ENCODE measurements around the gene PLEKHB2. TPM values are rescaled to one million over a fixed set of nuclear protein-coding genes. Genes with fewer than 3 reads are reported as not detected.

Gene PLEKHB2
- total and polyA plus RNA-seq, 2 donors (not counting 1 experiment from before 2014, with no cell fraction given), result 16.3 to 39.5 TPM

DNA sequence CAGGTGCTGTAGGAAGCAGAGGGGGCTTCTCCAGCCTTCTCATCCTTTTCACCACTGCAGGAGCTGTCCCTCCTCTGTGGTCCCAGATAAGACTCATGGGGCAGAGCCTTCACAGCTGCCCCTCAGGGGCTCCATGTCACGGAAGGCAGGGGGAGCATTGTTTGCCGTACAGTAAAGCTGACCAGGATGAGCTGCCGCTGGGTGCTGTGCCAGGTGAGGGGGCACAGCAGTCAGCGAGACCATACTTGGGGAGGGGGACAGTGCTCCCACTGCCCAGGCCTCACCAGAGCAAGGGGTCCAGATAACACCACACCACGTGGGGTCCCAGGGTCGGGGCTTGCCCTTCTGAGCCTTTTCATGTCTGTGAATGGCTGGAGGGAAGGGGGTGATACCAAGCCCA is 46.3 kb downstream of the PLEKHB2 start:
- ATAC-seq (ENCODE audit: low read depth) (no peak), DNase-seq (no peak)
- no peaks in the 10 kb centered on the region for H3K27me3 ChIP-seq (replicated peaks in 1 of 4; ENCODE audit: control extremely low read depth in 1 of 4, control insufficient read depth in 3 of 4, insufficient read depth in 4 of 4, low read length in 3 of 4)
- no peaks in the 10 kb centered on the region for H4K20me1 ChIP-seq (ENCODE audit: control insufficient read depth, insufficient read depth, low read length, poor library complexity, severe bottlenecking)
- CTCF ChIA-PET, result interaction anchor here (0.8 kb wide), 1 partner anchor 521 kb away, joined by 3 read pairs; no protein-coding TSS in a partner anchor
- no peak overlapping the region for H3K27ac ChIP-seq (ENCODE audit: low read length in 2 of 2)
- peaks cover 4 to 10% of the 10 kb centered on the region in 2 donors for H3K4me1 ChIP-seq (ENCODE audit: control insufficient read depth in 2 of 2, insufficient read depth in 2 of 2, low read length in 2 of 2)
- no peak overlapping the region for H3K4me2 ChIP-seq (replicated peaks; ENCODE audit: low read depth, low read length, poor library complexity, severe bottlenecking)
- no peaks in the 10 kb centered on the region for H3K9me3 ChIP-seq (ENCODE audit: control extremely low read depth in 1 of 3, control insufficient read depth in 2 of 3, insufficient read depth in 1 of 3, low read length in 2 of 3)
- peaks cover 0 to 34% of the 10 kb centered on the region in 2 experiments for H3K36me3 ChIP-seq (replicated peaks in 1 of 2; ENCODE audit: control extremely low read depth in 1 of 2, control insufficient read depth in 1 of 2, extremely low read depth in 1 of 2, insufficient read depth in 2 of 2, low read length in 1 of 2)
- H3K9ac ChIP-seq (ENCODE audit: low read length), result no peak overlapping the region
- no peak overlapping the region for H2AFZ ChIP-seq (ENCODE audit: insufficient read depth, low read depth, low read length, poor library complexity, severe bottlenecking)
- intact Hi-C loops (cut with micrococcal nuclease), result loop anchor here (10.0 kb wide), 1 partner anchor 993 kb away; no protein-coding TSS in a partner anchor
- no peak overlapping the region for H3K27ac Mint-ChIP-seq
- TF ChIP-seq CTCF (IDR thresholded peaks at IDR 0.05) (no peak), EZH2 (IDR thresholded peaks at IDR 0.05; ENCODE audit: borderline replicate concordance, insufficient read depth, low read depth, low read length, poor library complexity, severe bottlenecking) (no peak)
- WGBS (ENCODE audit: insufficient coverage), result 100% methylated on average over 5 of the region's 6 CpGs
- H3K4me3 ChIP-seq (ENCODE audit: control extremely low read depth in 1 of 5, extremely low read depth in 1 of 5, insufficient read depth in 1 of 5, low read depth in 2 of 5, low read length in 4 of 5), result no peak overlapping the region
- H3K4me3 Mint-ChIP-seq, result no peak overlapping the region
- POLR2A ChIA-PET, result no interaction called here
- H3K79me2 ChIP-seq (ENCODE audit: control insufficient read depth, insufficient read depth, low read length), result no peaks in the 10 kb centered on the region
- H3K4me1 Mint-ChIP-seq, result peaks cover 13% of the 10 kb centered on the region
- H3K27me3 Mint-ChIP-seq, result no peaks in the 10 kb centered on the region
- H3K9me3 Mint-ChIP-seq (ENCODE audit: insufficient read depth), result no peaks in the 10 kb centered on the region

- WGBS (ENCODE audit: insufficient coverage), result 54% methylated on average over 6 of the region's 7 CpGs
- TF ChIP-seq CTCF (IDR thresholded peaks at IDR 0.05), result no peak
- TF ChIP-seq EZH2 (IDR thresholded peaks at IDR 0.05; ENCODE audit: borderline replicate concordance, insufficient read depth, low read depth, low read length, poor library complexity, severe bottlenecking), result no peak
- H3K27me3 ChIP-seq (replicated peaks in 1 of 4; ENCODE audit: control extremely low read depth in 1 of 4, control insufficient read depth in 3 of 4, insufficient read depth in 4 of 4, low read length in 3 of 4), result no peaks in the 10 kb centered on the region
- H3K4me1 Mint-ChIP-seq, result peaks cover 19% of the 10 kb centered on the region
- H3K36me3 ChIP-seq (replicated peaks in 1 of 2; ENCODE audit: control extremely low read depth in 1 of 2, control insufficient read depth in 1 of 2, extremely low read depth in 1 of 2, insufficient read depth in 2 of 2, low read length in 1 of 2), result peaks cover 0 to 27% of the 10 kb centered on the region in 2 experiments
- H2AFZ ChIP-seq (ENCODE audit: insufficient read depth, low read depth, low read length, poor library complexity, severe bottlenecking), result no peak overlapping the region
- H3K4me3 ChIP-seq (ENCODE audit: control extremely low read depth in 1 of 5, extremely low read depth in 1 of 5, insufficient read depth in 1 of 5, low read depth in 2 of 5, low read length in 4 of 5), result no peak overlapping the region
- ATAC-seq (ENCODE audit: low read depth), result no peak
- DNase-seq, result no peak
- no peaks in the 10 kb centered on the region for H3K9me3 ChIP-seq (ENCODE audit: control extremely low read depth in 1 of 3, control insufficient read depth in 2 of 3, insufficient read depth in 1 of 3, low read length in 2 of 3)
- H3K4me3 Mint-ChIP-seq, result no peak overlapping the region
- H3K9me3 Mint-ChIP-seq (ENCODE audit: insufficient read depth), result no peaks in the 10 kb centered on the region
- ChIA-PET POLR2A (no interaction called here), CTCF (interaction anchor here (0.7 to 3.7 kb wide), 5 partner anchors 12 to 649 kb away, joined by 3 to 15 read pairs (median 6); no protein-coding TSS in a partner anchor)
- H3K27ac Mint-ChIP-seq, result no peak overlapping the region
- no peaks in the 10 kb centered on the region for H3K79me2 ChIP-seq (ENCODE audit: control insufficient read depth, insufficient read depth, low read length)
- no peaks in the 10 kb centered on the region for H3K27me3 Mint-ChIP-seq
- H3K4me1 ChIP-seq (ENCODE audit: control insufficient read depth in 2 of 2, insufficient read depth in 2 of 2, low read length in 2 of 2), result peaks cover 9 to 15% of the 10 kb centered on the region in 2 donors
- no peak overlapping the region for H3K4me2 ChIP-seq (replicated peaks; ENCODE audit: low read depth, low read length, poor library complexity, severe bottlenecking)
- H3K27ac ChIP-seq (ENCODE audit: low read length in 2 of 2), result no peak overlapping the region
- no peaks in the 10 kb centered on the region for H4K20me1 ChIP-seq (ENCODE audit: control insufficient read depth, insufficient read depth, low read length, poor library complexity, severe bottlenecking)
- intact Hi-C loops (cut with micrococcal nuclease), result loop anchor here (10.0 kb wide), 1 partner anchor 993 kb away; no protein-coding TSS in a partner anchor
- no peak overlapping the region for H3K9ac ChIP-seq (ENCODE audit: low read length)
These were observed 46.9 kb downstream of the PLEKHB2 start for GRCh38 chr2:131152074-131152473.

Measured in B cell (primary cell).